GM18951 (cell line): ENCODE results near the gene OXCT2.
A peak's percentile ranks its signal among the peaks of the same experiment; 100 is the strongest.

ENCODE experiments used
- POLR2A ChIP-seq: IDR thresholded peaks from 4 replicates; pipeline ENCODE4 v1.6.1; 2011; ENCODE audit warnings: mild to moderate bottlenecking; ENCODE audit not compliant: insufficient read length, insufficient read depth; ENCODE audit errors: extremely low read depth
- in situ Hi-C: fragments of 300-500 bp; cut with MboI; formaldehyde crosslinking; loops from one replicate; pipeline ENCODE4 v1.12.0; 2022; ENCODE audit warnings: low sequenced_read_pairs, mixed read lengths, inconsistent platforms; ENCODE audit not compliant: unreplicated experiment

Gene OXCT2

GRCh38 chr1:39753132-39754025 is 17.8 kb downstream of the OXCT2 start:
- in situ Hi-C loops, result no loop called here
- TF ChIP-seq POLR2A, result no peak

- TF ChIP-seq POLR2A, result no peak
- in situ Hi-C loops, result no loop called here
Measured at GRCh38 chr1:39752703-39753102, 18.4 kb downstream of the OXCT2 start.

- in situ Hi-C loops, result no loop called here
- no peak for TF ChIP-seq POLR2A
Measured at GRCh38 chr1:39751595-39751994, 19.6 kb downstream of the OXCT2 start.

GRCh38 chr1:39745016-39745670 is 26.0 kb downstream of the OXCT2 start:
- no peak for TF ChIP-seq POLR2A
- in situ Hi-C loops, result no loop called here

- peak; percentile 90 for TF ChIP-seq POLR2A
- in situ Hi-C loops, result no loop called here
Measured at GRCh38 chr1:39738622-39739366, 32.4 kb downstream of the OXCT2 start, which contains the start of gene PPIE. TSS of gene PPIE (plus strand) at chr1:39738882. CDS start at chr1:39738901, 19 bp downstream.

- TF ChIP-seq POLR2A, result no peak
- in situ Hi-C loops, result no loop called here
Measured at GRCh38 chr1:39737546-39738169, 33.5 kb downstream of the OXCT2 start.

GRCh38 chr1:39735731-39736130 is 35.4 kb downstream of the OXCT2 start:
- in situ Hi-C loops, result no loop called here
- TF ChIP-seq POLR2A, result no peak

- TF ChIP-seq POLR2A, result no peak
- in situ Hi-C loops, result no loop called here
Measured at GRCh38 chr1:39733161-39733560, 38.0 kb downstream of the OXCT2 start.

GRCh38 chr1:39732730-39733129 is 38.4 kb downstream of the OXCT2 start:
- no peak for TF ChIP-seq POLR2A
- in situ Hi-C loops, result no loop called here

GRCh38 chr1:39729842-39730241 is 41.3 kb downstream of the OXCT2 start:
- TF ChIP-seq POLR2A, result no peak
- in situ Hi-C loops, result no loop called here

GRCh38 chr1:39729030-39729429 is 42.1 kb downstream of the OXCT2 start:
- in situ Hi-C loops, result no loop called here
- no peak for TF ChIP-seq POLR2A

- TF ChIP-seq POLR2A, result no peak
- in situ Hi-C loops, result no loop called here
Measured at GRCh38 chr1:39727932-39728317, 43.2 kb downstream of the OXCT2 start.
